AG04449 (cell line): ENCODE data around the gene OSBPL7.
A peak's percentile ranks its signal among the peaks of the same experiment; 100 is the strongest.

Experiments
- CTCF ChIA-PET: fragments of 350-600 bp; formaldehyde crosslinking; extraction: SDS; loops from one replicate; lab custom pipeline; 2021; ENCODE audit warnings: antibody characterized with exemption; lab: Yijun Ruan, JAX
- POLR2A ChIA-PET: fragments of 400-600, 350-600 bp; formaldehyde crosslinking; extraction: SDS; loops from one replicate; lab custom pipeline; 2020; ENCODE audit warnings: antibody characterized with exemption, inconsistent platforms; lab: Yijun Ruan, JAX
- DNase-seq: peaks from one replicate; pipeline ENCODE4 v3.0.0-alpha.2; 2010; ENCODE audit warnings: low read depth, low spot score
- H3K4me3 ChIP-seq: 2 replicates; pipeline ENCODE4 v1.5.1; 2011; ENCODE audit warnings: low read depth, mild to moderate bottlenecking, control low read depth, low read length
- CTCF ChIP-seq: IDR thresholded peaks from one replicate; pipeline ENCODE4 v1.5.1; 2011; ENCODE audit warnings: mild to moderate bottlenecking, moderate library complexity, low read length, control low read depth, inconsistent platforms; ENCODE audit not compliant: insufficient read depth; ENCODE audit errors: missing control alignments

Gene OSBPL7

GRCh38 chr17:47792979-47793378 is 28.6 kb downstream of the OSBPL7 start:
- H3K4me3 ChIP-seq, result no peak overlapping the region
- ChIA-PET POLR2A (no interaction called here), CTCF (interaction anchor here (1.3 to 1.4 kb wide), 2 partner anchors 8 to 94 kb away, joined by 4 read pairs; no protein-coding TSS in a partner anchor)
- TF ChIP-seq CTCF, result no peak
- no peak for DNase-seq

GRCh38 chr17:47792457-47792856 is 29.1 kb downstream of the OSBPL7 start:
- CTCF ChIA-PET, result interaction anchor here (1.3 to 1.4 kb wide), 3 partner anchors 9 to 93 kb away, joined by 4 to 5 read pairs (median 4); no protein-coding TSS in a partner anchor

GRCh38 chr17:47791025-47791424 is 30.6 kb downstream of the OSBPL7 start:
- no peak overlapping the region for H3K4me3 ChIP-seq
- TF ChIP-seq CTCF, result no peak
- POLR2A ChIA-PET, result no interaction called here

More at GRCh38 chr17:47792457-47792856, 29.1 kb downstream of the OSBPL7 start:
- no peak for DNase-seq
- POLR2A ChIA-PET, result no interaction called here
- no peak for TF ChIP-seq CTCF
- no peak overlapping the region for H3K4me3 ChIP-seq

GRCh38 chr17:47789611-47790561 is 31.7 kb downstream of the OSBPL7 start:
- CTCF ChIA-PET, result interaction anchor here (0.6 to 1.2 kb wide), 10 partner anchors 13 to 168 kb away, joined by 3 to 7 read pairs (median 3); no protein-coding TSS in a partner anchor
- peak; percentile 63 for TF ChIP-seq CTCF
- POLR2A ChIA-PET, result no interaction called here
- H3K4me3 ChIP-seq, result peak overlapping the region; percentile 40
- no peak for DNase-seq

More at GRCh38 chr17:47791025-47791424, 30.6 kb downstream of the OSBPL7 start:
- DNase-seq, result no peak
- CTCF ChIA-PET, result interaction anchor here (0.9 to 1.4 kb wide), 2 partner anchors 13 to 127 kb away, joined by 4 to 5 read pairs; no protein-coding TSS in a partner anchor

- CTCF ChIA-PET, result interaction anchor here (0.8 to 1.6 kb wide), 4 partner anchors 10 to 120 kb away, joined by 3 to 8 read pairs (median 5); no protein-coding TSS in a partner anchor
- DNase-seq, result no peak
- POLR2A ChIA-PET, result no interaction called here
- no peak overlapping the region for H3K4me3 ChIP-seq
- no peak for TF ChIP-seq CTCF
Measured at GRCh38 chr17:47785538-47786123, 36.0 kb downstream of the OSBPL7 start.

- ChIA-PET POLR2A (no interaction called here), CTCF (interaction anchor here (0.8 kb wide), 1 partner anchor 9 kb away, joined by 3 read pairs; no protein-coding TSS in a partner anchor)
Measured at GRCh38 chr17:47781397-47781796, 40.2 kb downstream of the OSBPL7 start.

More at GRCh38 chr17:47781397-47781796, 40.2 kb downstream of the OSBPL7 start:
- no peak for DNase-seq
- H3K4me3 ChIP-seq, result no peak overlapping the region
- no peak for TF ChIP-seq CTCF
